Measurements from ENCODE around the gene LIMS2. TPM values are rescaled to one million over a fixed set of nuclear protein-coding genes. Genes with fewer than 3 reads are reported as not detected.
A peak's percentile ranks its signal among the peaks of the same experiment; 100 is the strongest.

The LIMS2 gene
- total RNA-seq, 2 donors from 2014 or later: 210 to 235 TPM

DNA sequence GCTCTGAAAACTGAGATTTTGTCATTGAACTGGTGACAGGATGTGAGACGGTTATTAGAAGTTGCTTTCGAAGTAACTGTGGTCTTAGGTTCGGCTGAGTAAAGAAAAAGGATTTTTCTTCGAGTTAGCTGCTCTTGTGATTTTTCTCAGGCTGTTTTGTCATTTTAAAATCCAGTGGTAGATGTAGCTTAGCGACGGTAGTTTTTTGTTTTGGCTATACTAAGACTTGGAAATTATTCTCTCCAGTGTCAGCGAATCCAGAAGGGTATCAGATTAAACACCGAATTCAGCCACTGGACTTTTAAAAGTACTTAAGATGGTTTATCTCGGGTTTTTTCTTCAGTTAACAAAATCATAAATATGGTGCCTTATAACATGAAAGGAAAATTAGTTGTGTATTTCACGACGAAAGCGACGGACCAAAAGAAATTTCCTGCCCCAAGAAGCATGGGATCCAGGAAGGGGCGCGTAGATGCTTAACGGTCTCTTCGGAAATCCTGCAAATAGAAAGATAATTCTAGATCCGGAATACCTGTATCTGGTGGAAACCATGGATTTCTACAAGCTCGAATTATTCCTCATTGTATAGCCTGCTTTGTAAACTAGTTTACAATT, 27.2 kb upstream of the LIMS2 start:
- intact Hi-C loops (cut with DNase I): no loop called here
- no peak for DNase-seq (ENCODE audit: low spot score)

DNA sequence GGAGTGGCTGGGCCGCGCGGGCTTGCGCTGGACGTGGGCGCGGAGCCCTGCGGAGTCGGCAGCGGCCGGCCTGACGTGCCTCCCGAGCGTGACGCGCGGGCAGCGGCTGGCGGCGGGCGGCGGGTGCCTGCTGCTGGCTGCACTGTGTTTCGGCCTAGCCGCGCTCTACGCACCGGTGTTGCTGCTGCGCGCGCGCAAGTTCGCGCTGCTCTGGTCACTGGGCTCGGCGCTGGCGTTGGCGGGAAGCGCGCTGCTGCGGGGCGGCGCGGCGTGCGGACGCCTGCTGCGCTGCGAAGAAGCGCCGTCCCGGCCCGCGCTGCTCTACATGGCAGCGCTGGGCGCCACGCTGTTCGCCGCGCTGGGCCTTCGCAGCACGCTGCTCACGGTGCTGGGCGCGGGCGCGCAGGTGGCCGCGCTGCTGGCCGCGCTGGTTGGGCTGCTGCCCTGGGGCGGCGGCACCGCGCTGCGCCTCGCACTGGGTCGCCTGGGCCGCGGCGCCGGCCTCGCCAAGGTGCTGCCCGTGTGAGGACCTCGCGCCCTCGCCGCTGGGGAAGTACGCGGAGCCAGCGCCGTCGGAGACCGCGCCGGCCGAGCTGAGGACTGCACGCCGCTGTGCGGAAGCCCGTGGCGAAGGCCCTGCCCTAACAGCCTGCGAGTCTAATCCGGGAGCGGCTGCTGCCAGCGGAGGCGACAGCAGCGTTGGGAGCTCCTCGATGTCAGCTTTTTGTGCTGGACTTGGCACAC, 26.5 kb upstream of the LIMS2 start:
- DNase-seq (ENCODE audit: low spot score): peak; percentile 93
- intact Hi-C loops (cut with DNase I): no loop called here

DNA sequence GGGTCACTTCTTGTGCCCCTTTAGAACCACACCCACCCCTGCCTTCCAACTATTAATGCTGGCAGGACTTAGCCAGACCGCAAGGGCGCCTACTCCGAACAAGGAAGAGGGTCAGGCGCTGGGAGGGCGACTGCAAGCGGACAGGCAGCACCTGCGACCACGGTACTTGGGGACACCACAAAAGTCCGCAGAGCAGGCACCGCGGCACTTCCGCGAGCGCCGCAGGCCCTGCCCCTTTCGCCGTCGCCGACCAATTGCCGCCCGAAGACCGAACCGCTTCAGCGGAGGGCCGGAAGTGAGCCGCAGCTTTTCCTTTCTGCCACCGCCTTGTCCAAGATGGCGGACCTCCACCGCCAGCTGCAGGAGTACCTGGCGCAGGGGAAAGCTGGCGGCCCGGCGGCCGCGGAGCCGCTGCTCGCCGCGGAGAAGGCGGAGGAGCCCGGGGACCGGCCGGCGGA, 25.9 kb upstream of the LIMS2 start, which contains the start of gene SFT2D3:
Gene SFT2D3, plus strand, starts transcription at position 305 of the 458 bp plus-strand sequence. Its CDS starts 32 bp downstream, at position 337.
- intact Hi-C loops (cut with DNase I): no loop called here
- peak; percentile 98 for DNase-seq (ENCODE audit: low spot score)

DNA sequence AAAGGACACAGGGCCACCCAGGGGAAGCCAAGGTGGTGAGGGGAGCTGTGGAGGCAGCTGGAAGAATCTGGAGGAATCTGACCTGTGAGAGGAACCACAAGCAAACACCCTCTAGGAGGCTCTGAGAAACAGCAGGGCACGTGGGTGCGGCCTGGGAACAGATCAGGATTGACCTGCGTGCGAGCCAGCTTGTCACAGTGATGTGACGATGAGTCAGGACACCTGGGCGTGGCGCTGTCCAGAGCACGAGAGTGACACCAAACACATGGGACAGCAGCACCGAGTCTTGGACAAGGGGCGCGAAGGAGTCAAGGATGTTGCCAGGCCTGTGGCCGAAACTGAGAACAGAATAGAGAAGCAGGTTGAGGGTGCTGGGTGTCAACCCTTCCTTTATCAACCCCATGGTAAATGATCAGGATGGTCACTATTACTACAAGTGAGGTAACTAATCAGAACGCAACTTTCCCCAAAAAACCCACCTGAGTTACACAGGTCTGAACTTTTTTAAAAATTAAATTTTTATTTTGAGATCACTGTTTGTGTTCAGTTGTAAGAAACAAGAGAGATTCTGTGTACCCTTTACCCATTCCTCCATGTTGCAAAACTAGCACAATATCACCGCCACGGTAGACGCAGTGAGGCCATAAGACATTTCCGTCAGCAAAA, 25.3 kb upstream of the LIMS2 start:
- intact Hi-C loops (cut with DNase I): no loop called here
- peak; percentile 89 for DNase-seq (ENCODE audit: low spot score)

DNA sequence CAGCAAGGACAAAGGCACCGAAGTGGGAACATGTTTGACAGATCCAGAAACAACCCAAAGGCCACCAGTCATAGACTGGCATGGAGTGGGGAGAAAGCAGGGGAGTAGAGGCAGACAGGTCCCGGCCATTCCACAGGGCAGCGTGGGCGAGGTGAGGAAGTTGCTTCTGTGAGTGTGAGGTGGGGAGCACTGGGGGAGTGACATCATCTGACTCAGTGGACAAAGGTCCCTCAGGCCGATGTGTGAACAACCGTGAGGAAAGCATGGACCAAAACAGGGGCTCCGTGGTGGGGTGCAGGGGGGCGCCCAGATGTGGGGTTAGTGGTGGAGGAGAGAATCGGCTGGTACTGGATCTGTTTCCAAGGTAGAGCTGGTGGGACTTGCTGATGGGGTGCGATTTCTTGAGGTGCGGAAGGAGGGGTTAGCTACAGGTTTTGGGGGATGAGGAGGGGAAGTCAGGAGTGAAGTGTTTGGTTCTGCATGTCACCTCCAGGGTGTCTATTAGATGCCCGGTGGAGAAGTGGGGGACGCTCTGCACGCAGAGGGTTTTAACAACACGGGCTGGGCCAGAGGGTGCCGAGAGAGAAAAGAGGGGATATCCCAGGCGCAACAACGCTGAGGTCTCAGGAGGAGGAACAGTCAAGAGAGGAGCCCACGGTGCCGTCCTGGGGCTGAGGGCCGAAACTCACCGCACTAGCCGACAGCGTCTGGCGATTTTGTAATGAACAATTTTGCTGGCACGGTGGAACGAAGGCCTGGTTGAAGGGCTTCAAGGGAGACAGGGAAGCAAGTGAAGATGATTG, 23.4 kb upstream of the LIMS2 start:
- intact Hi-C loops (cut with DNase I): loop anchor here in 1 of 2 donors (5.0 to 10.0 kb wide), 2 partner anchors 51 to 194 kb away; partner anchors contain the start of gene GPR17
- DNase-seq (ENCODE audit: low spot score): no peak

DNA sequence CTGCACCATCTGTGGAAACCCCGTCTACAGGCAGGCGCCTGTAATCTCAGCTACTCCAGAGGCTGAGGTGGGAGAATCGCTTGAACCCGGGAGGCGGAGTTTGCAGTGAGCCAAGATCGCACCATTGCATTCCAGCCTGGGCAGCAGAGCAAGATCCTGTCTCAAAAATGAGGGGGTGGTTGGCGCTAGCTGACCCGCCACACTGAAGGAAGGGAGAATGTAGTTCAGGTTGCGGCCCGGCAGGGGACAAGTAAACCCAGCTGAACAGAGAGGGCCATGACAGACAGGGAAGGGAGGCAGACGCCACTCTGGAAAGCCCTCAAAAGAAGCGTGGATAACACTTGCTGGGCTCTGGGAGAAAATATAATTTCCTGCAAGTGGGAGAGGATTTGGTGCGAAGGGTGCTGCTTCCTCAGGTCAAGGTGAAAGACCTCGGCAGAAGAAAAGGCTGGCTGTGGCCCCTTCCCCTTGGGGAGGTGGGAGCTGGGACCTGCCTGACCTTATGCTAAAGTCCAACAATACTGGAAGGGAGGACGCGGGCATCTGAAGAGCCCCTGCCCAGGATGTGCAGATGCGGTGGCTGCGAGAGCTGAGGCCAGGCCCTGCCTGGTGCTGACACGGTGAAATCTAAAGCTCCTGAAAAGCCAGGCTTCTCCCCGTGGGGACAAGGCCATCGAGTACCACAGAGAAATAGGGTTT, 22.3 kb upstream of the LIMS2 start:
- no peak for DNase-seq (ENCODE audit: low spot score)
- intact Hi-C loops (cut with DNase I): loop anchor here in 1 of 2 donors (5.0 to 10.0 kb wide), 2 partner anchors 50 to 193 kb away; partner anchors contain the start of gene GPR17

DNA sequence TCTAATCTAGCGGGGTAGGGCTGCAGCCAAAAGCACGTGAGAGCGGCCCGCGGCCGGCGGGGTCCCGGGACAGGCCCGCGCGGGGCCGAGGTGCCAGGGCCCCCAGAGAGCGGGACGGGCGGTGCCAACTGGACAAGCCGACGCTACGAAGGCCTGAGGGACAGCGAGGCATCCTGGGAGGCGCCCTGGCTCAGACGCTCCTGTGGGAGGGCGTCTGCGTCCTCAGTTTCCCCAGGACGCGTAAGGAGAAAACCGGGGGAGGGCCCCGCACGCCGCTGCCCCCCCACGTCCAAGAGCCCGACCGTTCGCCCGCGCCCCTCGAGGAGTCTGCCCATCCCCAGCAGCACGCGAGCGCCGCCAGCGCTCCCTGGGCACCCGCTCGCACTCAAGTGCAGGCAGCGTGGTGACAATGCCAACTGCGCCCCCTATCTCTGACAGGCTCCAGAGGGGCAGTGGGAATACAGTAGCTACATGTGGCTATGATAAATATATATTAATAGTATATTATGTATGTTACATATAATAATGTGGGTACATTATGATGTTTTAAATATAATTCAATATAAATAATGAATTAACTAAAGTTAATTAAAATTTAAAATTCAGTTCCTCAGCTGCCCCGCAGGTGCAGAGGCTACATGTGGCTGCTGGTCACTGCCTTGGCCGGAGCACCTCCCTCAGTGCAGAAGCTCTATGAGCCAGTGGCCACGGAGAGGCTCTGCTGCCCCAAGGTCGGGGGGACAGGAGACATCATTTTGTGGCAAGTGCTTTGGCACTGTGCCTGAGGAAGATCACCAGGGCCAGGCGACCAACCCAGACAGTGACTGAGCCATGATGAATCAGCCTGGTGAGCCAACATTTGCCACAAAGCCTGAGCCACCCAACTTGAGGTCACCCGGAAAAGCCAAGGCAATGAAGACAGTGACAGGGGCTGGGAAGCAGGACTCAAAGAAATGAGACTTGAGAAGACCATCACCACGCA, 20.5 kb upstream of the LIMS2 start:
- intact Hi-C loops (cut with DNase I): loop anchor here in 1 of 2 donors (5.0 to 10.0 kb wide), 2 partner anchors 48 to 191 kb away; partner anchors contain the start of gene GPR17
- DNase-seq (ENCODE audit: low spot score): peak; percentile 91

DNA sequence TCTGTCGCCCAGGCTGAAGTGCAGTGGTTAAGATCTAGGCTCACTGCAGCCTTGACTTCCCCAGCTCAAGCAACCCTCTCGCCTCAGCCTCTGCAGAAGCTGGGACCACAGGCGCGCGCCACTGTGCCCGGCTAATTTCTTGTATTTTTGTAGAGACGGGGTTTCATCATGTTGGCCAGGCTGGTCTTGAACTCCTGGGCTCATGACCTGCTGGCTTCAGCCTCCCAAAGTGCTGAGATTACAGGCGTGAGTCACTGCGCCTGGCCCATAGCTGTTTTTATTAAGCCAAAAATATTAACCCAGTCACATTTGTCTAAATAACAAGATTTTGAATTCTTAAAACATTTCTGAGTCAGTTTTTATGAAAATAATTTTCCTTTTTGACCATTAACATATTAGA, 19.7 kb upstream of the LIMS2 start:
- DNase-seq (ENCODE audit: low spot score): peak; percentile 84
- intact Hi-C loops (cut with DNase I): loop anchor here in 1 of 2 donors (5.0 to 10.0 kb wide), 2 partner anchors 48 to 190 kb away; partner anchors contain the start of gene GPR17

DNA sequence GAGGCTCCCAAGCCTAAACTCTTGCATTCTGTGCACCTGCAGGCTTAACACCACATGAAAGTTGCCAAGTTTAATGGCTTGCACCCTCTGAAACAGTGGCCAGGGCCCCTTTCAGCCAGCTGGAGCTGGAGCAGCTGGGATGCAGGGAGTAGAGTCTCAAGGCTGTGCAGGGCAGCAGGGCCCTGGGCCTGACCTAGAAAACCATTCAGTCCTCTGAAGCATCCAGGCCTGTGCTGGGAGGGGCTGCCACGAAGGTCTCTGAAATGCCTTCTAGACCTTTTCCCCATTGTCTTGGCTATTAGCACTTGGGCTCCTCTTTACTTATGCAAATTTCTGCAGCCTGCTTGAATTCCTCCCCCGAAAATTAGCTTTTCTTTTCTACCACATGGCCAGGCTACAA, 15.4 kb upstream of the LIMS2 start:
- DNase-seq (ENCODE audit: low spot score): no peak
- intact Hi-C loops (cut with DNase I): loop anchor here in 1 of 2 donors (10.0 kb wide), 1 partner anchor 186 kb away; no protein-coding TSS in a partner anchor

DNA sequence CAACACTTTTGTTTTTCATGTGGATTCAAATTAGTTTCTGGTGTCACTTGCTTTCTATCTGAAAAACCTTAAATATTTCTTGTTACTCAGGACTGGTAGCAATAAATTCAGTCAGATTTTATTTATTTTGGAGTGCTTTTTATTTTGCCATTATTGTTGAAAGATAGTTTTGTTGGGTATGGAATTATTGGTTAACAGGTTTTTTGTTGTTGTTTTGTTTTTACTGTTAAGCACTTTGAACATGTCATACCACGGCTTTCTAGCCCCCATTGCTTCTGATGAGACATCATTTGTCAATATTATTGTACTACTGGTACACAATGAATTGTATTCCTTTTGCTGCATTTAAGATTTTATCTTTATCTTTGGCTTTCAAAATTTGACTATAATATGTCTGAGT, 13.1 kb upstream of the LIMS2 start:
- intact Hi-C loops (cut with DNase I): no loop called here
- DNase-seq (ENCODE audit: low spot score): no peak

DNA sequence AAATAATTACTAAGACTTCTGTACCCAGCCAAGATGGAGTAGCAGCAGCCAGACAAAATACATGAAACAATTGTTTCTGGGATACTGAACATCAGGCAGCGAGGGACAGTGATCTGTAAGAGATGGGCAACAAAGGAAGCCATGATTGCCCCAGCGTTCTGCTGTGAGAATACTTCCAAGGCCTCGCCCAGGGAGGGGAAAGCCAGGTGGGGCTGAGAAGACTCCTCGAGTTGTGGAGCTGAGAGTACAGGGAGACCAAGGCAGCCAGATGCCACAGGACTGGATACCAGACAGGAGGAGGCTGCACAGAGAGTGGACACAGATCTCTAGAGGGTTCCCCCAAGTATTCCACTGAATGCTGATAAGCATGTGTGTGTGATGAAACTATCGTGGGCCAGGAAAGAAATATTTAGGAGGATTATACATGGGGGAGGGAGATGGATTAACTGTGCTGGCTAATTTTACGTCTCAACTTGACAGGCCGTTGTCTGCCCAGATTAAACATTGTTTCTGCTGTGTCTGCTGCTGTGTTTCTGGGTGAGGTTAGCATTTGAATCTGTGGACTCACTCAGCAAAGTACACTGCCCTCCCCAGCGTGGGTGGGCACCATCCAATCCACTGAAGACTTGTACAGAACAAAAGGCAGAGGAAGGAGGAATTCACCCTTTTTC, 10.2 kb upstream of the LIMS2 start:
- intact Hi-C loops (cut with DNase I): no loop called here
- DNase-seq (ENCODE audit: low spot score): no peak

DNA sequence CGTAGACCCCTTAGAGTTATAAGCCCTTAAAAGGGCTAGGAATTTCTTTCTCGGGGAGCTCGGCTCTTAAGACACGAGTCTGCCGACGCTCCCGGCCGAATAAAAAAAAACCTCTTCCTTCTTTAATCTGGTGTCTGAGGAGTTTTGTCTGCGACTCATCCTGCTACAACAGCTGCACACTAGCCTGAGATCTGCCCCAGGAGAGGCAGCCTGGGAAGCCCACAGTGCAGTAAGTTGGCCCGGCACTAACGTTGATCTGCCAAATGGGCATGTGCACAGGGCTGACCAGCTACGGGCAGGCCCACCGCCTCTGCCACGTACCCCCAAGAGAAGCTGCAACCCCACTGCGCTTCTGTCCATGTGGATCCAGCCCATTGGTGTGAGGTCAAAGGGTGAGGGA, 8.4 kb upstream of the LIMS2 start:
- intact Hi-C loops (cut with DNase I): no loop called here
- no peak for DNase-seq (ENCODE audit: low spot score)

DNA sequence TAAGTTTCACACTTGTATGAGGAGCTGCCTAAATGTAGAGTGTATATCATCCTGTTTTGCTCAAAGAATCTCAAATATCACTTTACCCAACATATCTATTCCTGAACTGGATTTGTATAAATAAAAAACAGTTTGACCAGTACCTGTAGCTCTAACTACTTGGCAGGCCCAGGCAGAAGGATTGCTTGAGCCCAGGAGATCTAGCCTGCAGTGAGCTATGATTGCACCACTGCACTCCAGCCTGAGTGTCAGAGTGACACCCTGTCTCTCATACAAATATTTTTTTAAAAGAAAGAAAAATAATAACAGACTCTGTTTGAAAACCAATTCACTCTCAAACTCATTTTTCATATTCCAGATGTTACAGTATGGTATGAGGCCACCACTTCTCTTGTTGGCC, 7.7 kb upstream of the LIMS2 start:
- intact Hi-C loops (cut with DNase I): no loop called here
- no peak for DNase-seq (ENCODE audit: low spot score)

DNA sequence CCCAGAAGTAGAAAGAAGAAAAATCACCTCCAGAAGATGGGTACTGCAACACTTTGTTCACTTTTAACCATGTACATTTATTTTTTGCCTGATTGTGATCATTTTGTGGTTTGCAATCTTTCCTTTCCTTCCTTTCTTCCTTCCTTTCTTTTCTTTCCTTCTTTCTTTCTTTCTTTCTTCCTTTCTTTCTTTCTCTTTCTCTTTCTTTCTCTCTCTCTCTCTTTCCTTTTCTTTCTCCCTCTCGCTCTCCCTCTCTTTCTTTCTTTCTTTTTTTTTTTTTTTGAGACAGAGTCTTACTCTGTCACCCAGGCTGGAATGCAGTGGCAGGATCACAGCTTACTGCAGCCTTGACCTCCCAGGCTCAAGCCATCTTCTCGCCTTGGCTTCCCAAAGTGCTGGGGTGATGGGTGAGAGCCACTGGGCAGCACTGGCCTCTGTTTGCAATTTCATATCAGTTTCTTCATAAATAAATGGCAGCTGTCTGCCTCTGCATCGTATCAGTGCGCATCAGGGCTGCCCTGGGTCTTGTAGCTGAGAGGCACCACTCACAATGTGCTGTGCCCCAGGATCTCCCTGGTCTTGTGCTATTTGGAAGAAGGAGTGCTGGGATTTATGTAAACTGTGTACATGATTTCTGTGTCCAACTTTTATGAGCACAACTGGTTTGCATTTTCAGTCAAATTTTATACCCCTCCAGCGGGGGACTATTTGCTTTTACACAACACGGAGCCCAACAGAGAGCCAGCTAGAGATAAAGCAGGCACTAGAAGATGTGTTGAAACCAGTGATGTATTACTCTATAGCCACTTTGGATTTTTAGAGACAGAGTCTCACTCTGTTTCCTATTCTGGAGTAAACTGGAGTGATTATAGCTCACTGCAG, 6.9 kb upstream of the LIMS2 start:
- intact Hi-C loops (cut with DNase I): no loop called here
- DNase-seq (ENCODE audit: low spot score): no peak

DNA sequence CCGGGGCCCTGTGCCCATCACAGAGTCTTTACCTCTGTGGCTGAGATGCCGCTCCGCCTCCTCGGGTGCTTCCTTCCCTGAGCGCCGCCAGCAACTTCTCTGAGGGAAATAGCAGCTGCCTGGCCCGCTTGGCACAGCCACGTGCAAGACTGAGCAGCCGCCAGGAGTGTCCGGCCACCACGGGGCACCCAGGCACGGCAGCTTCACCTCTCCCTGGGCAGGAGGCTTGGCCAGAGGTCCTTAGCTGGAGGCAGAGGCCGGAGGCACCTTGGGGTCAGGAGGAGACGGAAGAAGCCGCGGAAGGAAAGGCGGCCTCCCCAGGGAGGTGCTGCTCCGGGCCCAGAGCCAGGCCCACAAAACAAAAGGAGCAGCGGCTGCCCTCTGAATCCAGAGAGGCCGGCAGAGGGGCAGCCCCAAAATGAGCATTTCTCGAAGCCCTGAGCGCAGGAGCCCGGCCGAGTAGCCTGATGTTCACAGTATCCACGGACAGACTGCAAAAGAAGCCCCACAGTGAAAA, 6.0 kb upstream of the LIMS2 start:
- intact Hi-C loops (cut with DNase I): no loop called here
- DNase-seq (ENCODE audit: low spot score): no peak
